ENCODE data around the gene KIF1A.

Gene KIF1A

GRCh38 chr2:240774856-240775255 lies 45.2 kb downstream of the KIF1A start:
- no peak for DNase-seq

DNA sequence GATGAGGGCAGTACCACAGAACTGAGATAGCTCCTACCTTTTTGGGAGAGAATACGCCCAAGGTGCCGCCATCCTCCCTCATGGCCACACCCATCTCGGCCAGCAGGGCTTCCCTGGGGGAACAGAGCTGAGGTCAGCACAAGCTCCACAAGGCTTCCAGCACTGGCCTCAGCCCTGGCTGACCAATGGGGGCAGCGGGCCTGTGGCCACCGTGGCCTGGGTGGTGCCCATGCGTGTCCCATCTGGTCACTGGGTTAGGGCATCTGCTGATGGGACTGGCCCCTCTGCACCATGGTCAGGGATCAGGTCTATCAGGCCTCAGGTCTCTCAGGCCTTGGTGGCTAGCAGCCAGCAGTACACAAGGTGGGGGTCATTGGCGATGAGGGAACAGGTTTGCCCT lies 50.9 kb downstream of the KIF1A start:
- DNase-seq = no peak

- no peak for DNase-seq
Measured at GRCh38 chr2:240768216-240768615, 51.8 kb downstream of the KIF1A start.

GRCh38 chr2:240767341-240767740 lies 52.7 kb downstream of the KIF1A start:
- DNase-seq = no peak

- DNase-seq = no peak
Measured at GRCh38 chr2:240766072-240766471, 53.9 kb downstream of the KIF1A start.

DNA sequence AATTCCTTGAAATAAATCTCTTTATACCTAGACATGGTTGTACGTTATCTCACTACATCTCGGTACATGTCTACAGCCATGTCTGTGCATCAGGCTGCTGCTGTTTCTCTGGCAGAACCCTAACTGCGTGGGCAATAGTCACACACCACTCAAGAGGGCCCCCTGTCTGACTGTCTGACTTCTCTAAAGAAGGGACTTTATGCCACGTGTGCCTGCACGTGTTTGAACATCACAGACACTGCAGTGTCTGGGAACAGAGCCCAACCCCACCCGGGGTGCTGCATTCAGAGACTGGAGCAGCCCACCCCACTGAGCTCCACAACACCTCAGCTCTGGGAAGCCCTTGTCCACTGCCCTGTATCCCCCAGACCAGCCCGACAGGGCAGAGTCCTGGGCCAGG lies 55.0 kb downstream of the KIF1A start:
- peak in 9 of 56 donors; percentile 9 to 65 (median 26) for DNase-seq

DNA sequence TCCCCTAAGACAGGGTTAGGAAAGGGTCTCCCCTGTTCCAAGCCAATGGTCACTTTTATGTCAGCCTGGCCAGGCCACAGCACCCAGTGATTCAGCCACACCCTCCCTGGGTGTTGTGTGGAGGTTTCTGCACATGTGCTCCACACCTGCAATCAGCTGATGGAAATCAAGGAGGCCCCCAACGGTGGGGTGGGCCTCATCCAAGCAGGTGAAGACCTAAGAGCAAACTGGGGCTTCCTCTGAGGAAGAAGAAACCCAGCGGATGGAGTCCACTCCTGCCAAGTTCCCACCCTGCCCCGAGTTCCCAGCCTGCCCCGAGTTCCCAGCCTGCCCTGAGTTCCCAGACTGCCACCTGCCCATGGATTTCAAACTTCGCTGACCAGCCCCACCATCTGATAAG lies 55.4 kb downstream of the KIF1A start:
- no peak for DNase-seq

GRCh38 chr2:240762971-240763370 lies 57.0 kb downstream of the KIF1A start:
- DNase-seq = no peak

GRCh38 chr2:240762249-240762648 lies 57.8 kb downstream of the KIF1A start:
- no peak for DNase-seq

- DNase-seq = no peak
Measured at GRCh38 chr2:240760576-240761246, 59.3 kb downstream of the KIF1A start.

- DNase-seq = no peak
Measured at GRCh38 chr2:240760121-240760520, 59.9 kb downstream of the KIF1A start.

- DNase-seq = peak in 4 of 56 donors; percentile 11 to 22 (median 18)
Measured at GRCh38 chr2:240759459-240759858, 60.6 kb downstream of the KIF1A start.

DNA sequence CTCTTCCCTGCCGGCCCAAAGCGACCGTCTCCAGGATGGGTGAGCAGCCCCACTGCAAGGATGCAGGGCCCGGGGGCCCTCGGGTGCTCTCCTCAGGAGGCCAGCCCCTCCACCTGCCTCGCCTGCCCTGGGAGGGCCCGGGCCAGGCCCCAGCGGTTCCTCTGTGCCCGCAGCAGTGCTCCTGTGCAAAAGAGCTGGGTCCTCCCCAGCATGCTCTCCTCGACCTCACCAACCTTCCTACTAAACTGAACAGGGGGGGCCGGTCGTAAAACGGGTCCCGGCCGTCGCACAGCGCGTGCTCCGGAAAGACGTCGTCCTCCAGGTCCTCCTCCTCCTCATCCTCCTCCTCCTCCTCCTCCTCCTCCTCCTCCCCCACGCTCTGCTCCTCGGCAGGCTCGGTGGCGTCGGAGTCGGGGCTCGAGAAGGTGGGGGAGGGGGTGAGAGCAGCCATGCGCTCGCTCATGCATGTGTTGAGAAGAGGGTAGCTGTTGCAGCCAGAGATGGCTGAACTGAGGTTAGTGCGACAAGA lies 62.9 kb downstream of the KIF1A start:
- no peak for DNase-seq

DNA sequence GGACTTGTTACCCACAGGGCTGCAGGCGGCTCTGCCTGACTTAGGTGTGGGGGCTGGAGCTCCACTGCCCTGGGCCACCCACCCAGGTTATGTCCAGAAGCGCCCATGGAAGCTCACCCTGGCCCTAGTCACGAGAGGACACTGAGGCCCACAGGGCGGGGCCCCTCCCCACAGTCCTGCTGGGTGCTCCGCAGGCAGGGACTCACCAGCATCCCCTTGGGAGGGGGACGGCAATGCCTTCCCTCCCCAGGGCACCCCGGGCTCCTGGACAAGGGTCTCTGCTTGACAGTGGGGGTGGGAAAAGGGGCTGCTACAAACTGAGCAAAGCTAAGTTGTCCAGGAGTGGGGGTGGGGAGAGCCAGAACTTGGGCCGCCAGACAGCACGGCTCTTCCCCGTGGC lies 67.8 kb downstream of the KIF1A start:
- DNase-seq = no peak

DNA sequence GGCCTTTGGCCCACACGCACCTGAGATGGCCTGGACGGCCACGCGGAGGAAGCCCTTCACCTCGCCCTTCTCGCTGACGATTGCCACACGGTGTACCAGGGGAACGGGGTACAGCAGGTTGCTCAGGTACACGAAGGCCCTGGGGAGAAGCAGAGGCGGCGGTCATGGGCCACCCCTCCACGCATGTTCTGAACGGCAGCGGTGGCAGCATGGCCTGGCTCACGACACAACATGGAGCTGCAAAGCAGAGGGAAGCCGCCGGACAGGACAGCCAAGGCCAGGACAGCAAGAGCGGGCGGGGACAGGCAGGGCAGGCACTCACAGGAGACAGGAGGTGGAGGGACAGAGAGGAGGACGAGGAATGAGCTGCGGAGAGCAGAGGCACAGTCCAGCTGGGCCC lies 69.6 kb downstream of the KIF1A start:
- no peak for DNase-seq

GRCh38 chr2:240749516-240749915 lies 70.5 kb downstream of the KIF1A start:
- no peak for DNase-seq

- no peak for DNase-seq
Measured at GRCh38 chr2:240747256-240747655, 72.8 kb downstream of the KIF1A start.

GRCh38 chr2:240746671-240747070 lies 73.3 kb downstream of the KIF1A start:
- no peak for DNase-seq

GRCh38 chr2:240745962-240746361 lies 74.1 kb downstream of the KIF1A start:
- DNase-seq = no peak

GRCh38 chr2:240745456-240745855 lies 74.6 kb downstream of the KIF1A start:
- DNase-seq = no peak

DNA sequence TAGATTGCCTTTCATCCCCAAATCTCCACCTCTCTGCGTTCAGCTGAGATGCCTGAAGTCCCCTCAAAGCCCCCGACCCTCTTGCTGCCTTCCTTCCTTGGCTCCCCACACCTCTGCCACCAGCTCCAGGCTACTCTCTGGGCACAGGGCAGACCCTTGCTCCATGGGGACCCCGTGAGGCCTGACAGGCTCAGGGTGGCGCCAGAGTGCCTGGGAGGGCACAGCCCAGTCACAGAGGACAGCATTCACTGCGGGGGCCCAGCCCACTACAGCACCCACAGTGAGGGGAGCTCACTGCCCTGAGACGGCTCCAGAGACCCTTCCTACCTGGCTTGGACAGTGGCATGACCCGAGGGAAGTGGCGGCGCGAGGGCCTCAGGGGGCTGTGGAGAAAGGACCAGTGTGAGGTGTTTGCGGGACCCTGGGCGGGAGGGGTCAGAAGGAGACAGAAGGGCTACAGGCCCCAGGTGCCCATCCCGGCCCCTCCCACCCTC lies 77.4 kb downstream of the KIF1A start:
- DNase-seq = no peak

DNA sequence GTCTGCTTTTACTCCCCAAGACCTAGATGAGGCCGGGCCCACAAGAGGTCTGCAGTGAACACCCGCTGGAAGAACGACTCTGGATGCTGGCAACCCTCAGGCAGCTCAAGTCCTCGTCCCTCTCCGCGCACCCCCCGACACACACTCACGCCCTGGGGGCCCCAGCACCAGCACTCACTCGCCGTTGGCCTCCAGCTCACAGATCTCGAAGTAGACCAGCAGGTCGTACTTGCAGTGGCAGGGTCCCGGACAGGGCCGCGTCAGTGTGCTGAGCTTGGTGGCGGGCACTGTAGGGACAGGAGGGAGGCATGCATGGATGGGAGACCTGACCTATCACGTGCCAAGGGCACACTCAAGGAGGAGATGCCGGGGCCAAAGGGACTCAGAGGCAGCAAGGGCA lies 78.9 kb downstream of the KIF1A start:
- DNase-seq = no peak

DNA sequence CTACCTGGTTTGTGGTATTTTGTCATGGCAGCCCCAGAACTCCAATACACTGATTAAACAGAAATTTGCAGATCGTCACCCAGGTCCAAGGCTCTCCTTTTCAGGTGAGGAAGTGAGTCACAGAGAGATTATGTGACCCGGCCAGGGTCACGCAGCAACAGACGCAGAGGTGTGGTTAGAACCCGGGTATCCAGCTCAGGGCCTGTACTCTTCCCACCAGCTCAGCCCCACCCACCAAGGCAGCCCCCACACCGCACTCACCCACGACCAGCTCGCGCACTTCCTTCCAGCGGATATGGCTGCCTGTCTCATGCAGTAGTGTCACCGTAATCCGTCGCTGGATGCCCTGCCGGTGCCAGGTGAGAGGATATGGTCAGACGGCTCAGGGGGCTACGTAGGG lies 80.2 kb downstream of the KIF1A start:
- peak in 6 of 56 donors; percentile 7 to 34 (median 18) for DNase-seq

DNA sequence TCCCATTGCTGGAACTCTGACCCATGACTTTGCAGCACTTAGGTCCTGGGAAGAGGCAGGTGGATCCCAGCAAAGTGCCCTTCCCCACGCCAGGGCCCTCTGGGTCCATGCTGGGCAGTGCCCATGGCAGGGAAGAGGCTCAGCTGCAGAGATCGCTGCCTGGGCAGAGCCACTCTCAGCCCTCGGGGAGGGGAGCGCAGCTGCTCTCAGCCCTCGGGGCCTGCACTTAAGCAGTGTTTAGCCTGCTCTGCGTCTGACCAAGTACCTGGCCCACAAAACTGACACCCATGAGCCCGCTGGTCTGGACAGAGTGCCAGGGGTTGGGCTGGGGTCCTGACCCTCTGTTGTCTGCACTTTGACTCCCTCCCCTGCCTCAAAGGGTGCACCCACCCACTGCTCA lies 82.1 kb downstream of the KIF1A start:
- no peak for DNase-seq

Data from nucleus accumbens (tissue), 56 donors.